DND-41 (cell line): ENCODE results near the gene ACER3.

Source experiments
- ATAC-seq: fragments of 200-7000 bp; cut with Tn5 transposase; 3 replicates; pipeline ENCODE4 v1.9.1; 2021; ENCODE audit warnings: low read depth; ENCODE audit not compliant: insufficient read depth
- DNase-seq: peaks from one replicate; pipeline ENCODE4 v3.0.0-alpha.2; 2020
- H2AFZ ChIP-seq: 2 replicates; pipeline ENCODE4 v1.6.0; 2012; ENCODE audit warnings: low read depth, low read length
- H3K27ac ChIP-seq: 2 replicates; pipeline ENCODE4 v1.5.1; 2012; ENCODE audit warnings: low read length, inconsistent platforms
- H3K27me3 ChIP-seq: fragments of 200-600 bp; sonication (generic); 2 replicates; pipeline ENCODE4 v1.6.0; 2012; ENCODE audit warnings: low read length, mild to moderate bottlenecking, inconsistent platforms; ENCODE audit not compliant: insufficient read depth, poor library complexity
- H3K36me3 ChIP-seq: 2 replicates; pipeline ENCODE4 v1.5.1; 2012; ENCODE audit warnings: low read length, inconsistent platforms; ENCODE audit not compliant: insufficient read depth
- H3K4me1 ChIP-seq: 2 replicates; pipeline ENCODE4 v1.5.1; 2012; ENCODE audit warnings: mild to moderate bottlenecking, low read length; ENCODE audit not compliant: insufficient read depth
- H3K4me2 ChIP-seq: 2 replicates; pipeline ENCODE4 v1.6.0; 2012; ENCODE audit warnings: mild to moderate bottlenecking, moderate library complexity, low read length, inconsistent platforms; ENCODE audit not compliant: insufficient read depth
- H3K4me3 ChIP-seq, 2 experiments: fragments of 200-600 bp in 1 of 2; shearing (Covaris generic) in 1 of 2; 2 replicates each; pipeline ENCODE4 v1.5.1; 2012 to 2016; ENCODE audit warnings: inconsistent platforms in 2 of 2, low read length in 2 of 2, mild to moderate bottlenecking in 2 of 2, low read depth in 1 of 2, moderate library complexity in 1 of 2
- H3K79me2 ChIP-seq: 2 replicates; pipeline ENCODE4 v1.6.0; 2012; ENCODE audit warnings: low read length, inconsistent platforms; ENCODE audit not compliant: insufficient read depth
- H3K9ac ChIP-seq: 2 replicates; pipeline ENCODE4 v1.6.0; 2012; ENCODE audit warnings: low read depth, mild to moderate bottlenecking, inconsistent platforms, low read length, moderate library complexity
- H3K9me3 ChIP-seq: 2 replicates; pipeline ENCODE4 v1.5.1; 2012; ENCODE audit warnings: low read length, moderate library complexity, mild to moderate bottlenecking, inconsistent platforms; ENCODE audit not compliant: insufficient read depth, severe bottlenecking
- H4K20me1 ChIP-seq: 2 replicates; pipeline ENCODE4 v1.6.0; 2012; ENCODE audit warnings: low read length; ENCODE audit not compliant: insufficient read depth
- CTCF ChIP-seq: IDR thresholded peaks from 2 replicates; pipeline ENCODE4 v1.5.1; 2012; ENCODE audit warnings: borderline replicate concordance, low read length, moderate library complexity, mild to moderate bottlenecking; ENCODE audit not compliant: poor library complexity, severe bottlenecking; ENCODE audit errors: extremely low read depth
- EZH2 ChIP-seq: IDR thresholded peaks from 3 replicates; pipeline ENCODE4 v1.6.1; 2012; ENCODE audit warnings: borderline replicate concordance, low read depth, mild to moderate bottlenecking, moderate library complexity, low read length, inconsistent platforms; ENCODE audit not compliant: severe bottlenecking

The ACER3 gene

GRCh38 chr11:76978239-76978638, 117.5 kb downstream of the ACER3 start:
- DNase-seq: peak; percentile 13
- TF ChIP-seq CTCF (no peak), EZH2 (no peak)
- H3K4me3 ChIP-seq: no peak overlapping the region
- no peaks in the 10 kb centered on the region for H3K4me1 ChIP-seq
- no peak overlapping the region for H2AFZ ChIP-seq
- H3K9me3 ChIP-seq: peaks cover 14% of the 10 kb centered on the region
- no peak for ATAC-seq
- no peaks in the 10 kb centered on the region for H4K20me1 ChIP-seq
- no peak overlapping the region for H3K9ac ChIP-seq
- no peak overlapping the region for H3K27ac ChIP-seq
- H3K27me3 ChIP-seq: no peaks in the 10 kb centered on the region
- H3K79me2 ChIP-seq: no peaks in the 10 kb centered on the region
- no peak overlapping the region for H3K4me2 ChIP-seq
- H3K36me3 ChIP-seq: peaks cover 14% of the 10 kb centered on the region

GRCh38 chr11:76978818-76979217, 118.1 kb downstream of the ACER3 start:
- Histone ChIP-seq H3K4me3 (no peak overlapping the region), H4K20me1 (no peaks in the 10 kb centered on the region), H2AFZ (no peak overlapping the region), H3K27ac (no peak overlapping the region), H3K4me1 (no peaks in the 10 kb centered on the region), H3K9me3 (peaks cover 14% of the 10 kb centered on the region), H3K36me3 (peaks cover 14% of the 10 kb centered on the region), H3K27me3 (no peaks in the 10 kb centered on the region), H3K79me2 (no peaks in the 10 kb centered on the region), H3K4me2 (no peak overlapping the region), H3K9ac (no peak overlapping the region)
- no peak for DNase-seq
- ATAC-seq: no peak
- TF ChIP-seq EZH2 (no peak), CTCF (no peak)

DNA sequence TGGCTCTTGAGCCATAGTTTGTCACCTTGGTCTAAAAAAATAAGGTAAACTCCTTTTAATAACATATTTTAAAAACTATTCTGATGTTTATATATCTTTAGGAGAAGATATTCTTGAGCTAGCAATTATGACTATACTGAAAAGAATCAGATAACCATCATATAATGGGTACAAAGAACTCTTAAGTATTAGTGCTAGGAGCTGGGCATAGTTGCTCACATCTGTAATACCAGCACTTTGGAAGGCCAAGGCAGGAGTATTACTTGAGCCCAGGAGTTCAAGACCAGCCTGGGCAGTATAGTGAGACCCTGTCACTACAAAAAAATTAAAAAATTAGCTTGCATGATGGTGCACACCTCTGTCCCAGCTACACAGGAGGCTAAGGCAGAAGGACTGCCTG, 119.5 kb downstream of the ACER3 start:
- no peaks in the 10 kb centered on the region for H3K4me1 ChIP-seq
- H3K27me3 ChIP-seq: no peaks in the 10 kb centered on the region
- peaks cover 14% of the 10 kb centered on the region for H3K36me3 ChIP-seq
- H3K79me2 ChIP-seq: no peaks in the 10 kb centered on the region
- TF ChIP-seq CTCF (no peak), EZH2 (no peak)
- peaks cover 14% of the 10 kb centered on the region for H3K9me3 ChIP-seq
- no peak overlapping the region for H3K4me2 ChIP-seq
- DNase-seq (no peak), ATAC-seq (no peak)
- H3K27ac ChIP-seq: no peak overlapping the region
- H3K9ac ChIP-seq: no peak overlapping the region
- no peak overlapping the region for H3K4me3 ChIP-seq
- no peaks in the 10 kb centered on the region for H4K20me1 ChIP-seq
- H2AFZ ChIP-seq: no peak overlapping the region

GRCh38 chr11:76984743-76985142, 124.0 kb downstream of the ACER3 start:
- no peaks in the 10 kb centered on the region for H3K9me3 ChIP-seq
- H3K27me3 ChIP-seq: no peaks in the 10 kb centered on the region
- H3K27ac ChIP-seq: no peak overlapping the region
- no peaks in the 10 kb centered on the region for H3K4me1 ChIP-seq
- H2AFZ ChIP-seq: no peak overlapping the region
- no peak overlapping the region for H3K9ac ChIP-seq
- H4K20me1 ChIP-seq: no peaks in the 10 kb centered on the region
- H3K4me3 ChIP-seq: no peak overlapping the region
- no peaks in the 10 kb centered on the region for H3K79me2 ChIP-seq
- no peak for TF ChIP-seq EZH2
- no peak for TF ChIP-seq CTCF
- ATAC-seq (no peak), DNase-seq (no peak)
- 0 out of 2 replicates have a peak, but pooled peaks cover 2% of the 10 kb centered on the region for H3K36me3 ChIP-seq
- no peak overlapping the region for H3K4me2 ChIP-seq
